Keratinocyte (primary cell): ENCODE measurements around the gene PSMD8. TPM values are rescaled to one million over a fixed set of nuclear protein-coding genes. Genes with fewer than 3 reads are reported as not detected.

Experiments
- DNase-seq: peaks from one replicate; pipeline ENCODE4 v3.0.0-alpha.2; 2011; ENCODE audit warnings: low read depth, missing footprints, low spot score
- FAIRE-seq: peaks from 2 replicates; lab custom pipeline; 2011; peaks lifted over from hg19 to GRCh38; lab: Jason Lieb, UNC
- H2AFZ ChIP-seq: 2 replicates; pipeline ENCODE4 v1.6.0; 2012; ENCODE audit warnings: low read length, control low read depth, inconsistent platforms; ENCODE audit not compliant: control insufficient read depth
- H3K27ac ChIP-seq: 2 replicates; pipeline ENCODE4 v1.5.1; 2011; ENCODE audit warnings: low read length; ENCODE audit not compliant: control insufficient read depth, insufficient read depth
- H3K27me3 ChIP-seq: 3 replicates; pipeline ENCODE4 v1.6.0; 2011; ENCODE audit warnings: low read length; ENCODE audit not compliant: control insufficient read depth, insufficient read depth; ENCODE audit errors: extremely low read depth
- H3K36me3 ChIP-seq, 2 experiments: 2 replicates in 1 of 2; 3 replicates in 1 of 2; pipeline ENCODE4 v1.5.1; 2011; ENCODE audit warnings: low read length in 2 of 2, mild to moderate bottlenecking in 1 of 2; ENCODE audit not compliant: control insufficient read depth in 2 of 2, insufficient read depth in 2 of 2; ENCODE audit errors: extremely low read depth in 1 of 2
- H3K4me1 ChIP-seq: 3 replicates; pipeline ENCODE4 v1.5.1; 2011; ENCODE audit warnings: low read length; ENCODE audit not compliant: control insufficient read depth, insufficient read depth; ENCODE audit errors: extremely low read depth
- H3K4me2 ChIP-seq: 3 replicates; pipeline ENCODE4 v1.6.0; 2011; ENCODE audit warnings: low read depth, low read length; ENCODE audit not compliant: control insufficient read depth, insufficient read depth; ENCODE audit errors: extremely low read depth
- H3K4me3 ChIP-seq, 3 experiments: fragments of 200-600 bp in 1 of 3; sonication (generic) in 1 of 3; 2 replicates in 2 of 3; 3 replicates in 1 of 3; pipeline ENCODE4 v1.5.1; 2011 to 2016; ENCODE audit warnings: low read length in 3 of 3, mild to moderate bottlenecking in 3 of 3, control low read depth in 2 of 3, inconsistent platforms in 1 of 3, low read depth in 1 of 3, mixed read lengths in 1 of 3, mixed run types in 1 of 3, moderate library complexity in 1 of 3; ENCODE audit not compliant: control insufficient read depth in 2 of 3, insufficient read depth in 2 of 3; ENCODE audit errors: extremely low read depth in 1 of 3
- H3K79me2 ChIP-seq: 2 replicates; pipeline ENCODE4 v1.6.0; 2012; ENCODE audit warnings: low read length; ENCODE audit not compliant: control insufficient read depth, insufficient read depth
- H3K9ac ChIP-seq: 3 replicates; pipeline ENCODE4 v1.6.0; 2011; ENCODE audit warnings: low read length; ENCODE audit not compliant: control insufficient read depth, insufficient read depth; ENCODE audit errors: extremely low read depth
- H3K9me1 ChIP-seq: 3 replicates; pipeline ENCODE4 v1.6.0; 2011; ENCODE audit warnings: low read length; ENCODE audit not compliant: control insufficient read depth, insufficient read depth; ENCODE audit errors: extremely low read depth
- H3K9me3 ChIP-seq: 2 replicates; pipeline ENCODE4 v1.5.1; 2012; ENCODE audit warnings: low read depth, low read length; ENCODE audit not compliant: control insufficient read depth
- H4K20me1 ChIP-seq: 3 replicates; pipeline ENCODE4 v1.6.0; 2011; ENCODE audit warnings: low read length; ENCODE audit not compliant: control insufficient read depth, insufficient read depth; ENCODE audit errors: extremely low read depth
- CTCF ChIP-seq, 3 experiments: IDR thresholded peaks in 1 of 3; conservative IDR thresholded peaks in 1 of 3; optimal IDR thresholded peaks in 1 of 3; 2 replicates in 2 of 3; 3 replicates in 1 of 3; pipeline versions ENCODE3 to v1.5.1; 2011; ENCODE audit warnings: low read length in 3 of 3, mild to moderate bottlenecking in 3 of 3, moderate library complexity in 2 of 3, control low read depth in 1 of 3, inconsistent platforms in 1 of 3; ENCODE audit not compliant: insufficient read depth in 2 of 3; ENCODE audit errors: extremely low read depth in 1 of 3
- EZH2 ChIP-seq: IDR thresholded peaks from one replicate; pipeline ENCODE4 v1.6.1; 2012; ENCODE audit warnings: inconsistent platforms, mild to moderate bottlenecking, low read length, moderate library complexity
- dilution Hi-C: fragments of 300-500 bp; cut with MboI; formaldehyde crosslinking; loops from one replicate; pipeline ENCODE4 v1.7.0; 2020; ENCODE audit warnings: low sequenced_read_pairs; ENCODE audit not compliant: extremely low pct_ligation_motif_present
- polyA plus RNA-seq, 5 experiments: library from polyadenylated mRNA; depleted of rRNA in 3 of 5; stranded (reverse) in 3 of 5; stranded (forward) in 1 of 5; unstranded in 1 of 5; fragments of >200 nt; gene quantifications; 1 replicate in 1 of 5; 2 replicates in 3 of 5; 3 replicates in 1 of 5; pipeline versions ENCODE4 v1.2.1 to v1.2.3, GENCODE V29; 2011 to 2012; ENCODE audit warnings: missing spikeins in 2 of 5, low read depth in 1 of 5, low replicate concordance in 1 of 5

Gene PSMD8
- polyA plus RNA-seq, 1 donor (not counting 4 experiments of a cell fraction or from before 2014, with no cell fraction given): 346 TPM

GRCh38 chr19:38375748-38376147, 1.4 kb downstream of the PSMD8 start:
- Histone ChIP-seq H3K79me2 (peaks cover 38% of the 10 kb centered on the region), H2AFZ (no peak overlapping the region), H3K4me1 (peaks cover 14% of the 10 kb centered on the region), H3K4me2 (peak overlapping the region; percentile 100), H3K27ac (peak overlapping the region; percentile 84), H3K9me1 (peaks cover 9% of the 10 kb centered on the region), H3K9ac (peak overlapping the region; percentile 97), H4K20me1 (no peaks in the 10 kb centered on the region), H3K36me3 (peaks cover 19% of the 10 kb centered on the region in 2 experiments), H3K4me3 (peak overlapping the region; percentile 75 to 89 (median 83)), H3K9me3 (no peaks in the 10 kb centered on the region), H3K27me3 (no peaks in the 10 kb centered on the region)
- TF ChIP-seq EZH2 (no peak), CTCF (optimal IDR thresholded peaks at IDR 0.05 in 1 of 3, IDR thresholded peaks at IDR 0.05 in 1 of 3, conservative IDR thresholded peaks at IDR 0.05 in 1 of 3; ENCODE audit: extremely low read depth in 1 of 3, insufficient read depth in 2 of 3, low read length in 3 of 3) (no peak)
- dilution Hi-C loops: no loop called here
- no peak for DNase-seq
- no peak for FAIRE-seq

- H3K4me3 ChIP-seq: peak overlapping the region in 1 of 3 experiments; percentile 89
- no peak for FAIRE-seq
- no peak for DNase-seq
- H3K9me3 ChIP-seq: no peaks in the 10 kb centered on the region
- H3K4me2 ChIP-seq: peak overlapping the region; percentile 100
- peaks cover 11% of the 10 kb centered on the region for H3K9me1 ChIP-seq
- H4K20me1 ChIP-seq: peaks cover 6% of the 10 kb centered on the region
- H3K36me3 ChIP-seq: peaks cover 22 to 27% of the 10 kb centered on the region in 2 experiments
- H2AFZ ChIP-seq: no peak overlapping the region
- dilution Hi-C loops: no loop called here
- no peak for TF ChIP-seq EZH2
- no peak for TF ChIP-seq CTCF (optimal IDR thresholded peaks at IDR 0.05 in 1 of 3, IDR thresholded peaks at IDR 0.05 in 1 of 3, conservative IDR thresholded peaks at IDR 0.05 in 1 of 3; ENCODE audit: extremely low read depth in 1 of 3, insufficient read depth in 2 of 3, low read length in 3 of 3)
- no peak overlapping the region for H3K9ac ChIP-seq
- peaks cover 41% of the 10 kb centered on the region for H3K79me2 ChIP-seq
- H3K4me1 ChIP-seq: peaks cover 14% of the 10 kb centered on the region
- no peak overlapping the region for H3K27ac ChIP-seq
- no peaks in the 10 kb centered on the region for H3K27me3 ChIP-seq
Observed at GRCh38 chr19:38376576-38376975, 2.2 kb downstream of the PSMD8 start.
